ENCODE measurements around the gene PLP2.
A peak's percentile ranks its signal among the peaks of the same experiment; 100 is the strongest.
"Not testable (repeated sequence)": the region's sequence is repeated elsewhere in the genome, so short reads cannot be mapped to it uniquely, and the experiment has no call there.

The PLP2 gene, protein sequence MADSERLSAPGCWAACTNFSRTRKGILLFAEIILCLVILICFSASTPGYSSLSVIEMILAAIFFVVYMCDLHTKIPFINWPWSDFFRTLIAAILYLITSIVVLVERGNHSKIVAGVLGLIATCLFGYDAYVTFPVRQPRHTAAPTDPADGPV

DNA sequence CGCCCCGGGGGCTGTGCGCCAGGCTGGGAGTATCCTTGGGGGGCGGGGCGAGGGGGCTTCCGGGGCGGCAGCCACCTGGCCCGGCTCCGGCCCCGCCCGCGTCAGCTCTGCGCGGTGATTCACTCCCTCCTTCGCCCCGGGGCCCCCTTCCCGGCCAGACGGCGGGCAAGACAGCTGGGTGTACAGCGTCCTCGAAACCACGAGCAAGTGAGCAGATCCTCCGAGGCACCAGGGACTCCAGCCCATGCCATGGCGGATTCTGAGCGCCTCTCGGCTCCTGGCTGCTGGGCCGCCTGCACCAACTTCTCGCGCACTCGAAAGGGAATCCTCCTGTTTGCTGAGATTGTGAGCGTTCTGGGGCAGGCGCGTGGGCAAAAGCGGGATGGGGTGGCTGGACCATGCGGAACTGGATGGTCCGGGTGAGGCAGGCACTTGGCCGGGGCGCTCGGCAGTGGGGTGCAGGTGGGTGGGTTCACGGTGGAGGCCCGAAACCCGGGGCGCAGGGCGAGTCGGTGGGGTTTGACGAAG, at the start of gene PLP2:
Gene PLP2, plus strand, starts transcription at position 147 of the 528 bp plus-strand sequence. Its CDS starts 103 bp downstream, at position 250.
- peak; percentile 57 to 69 for DNase-seq

DNA sequence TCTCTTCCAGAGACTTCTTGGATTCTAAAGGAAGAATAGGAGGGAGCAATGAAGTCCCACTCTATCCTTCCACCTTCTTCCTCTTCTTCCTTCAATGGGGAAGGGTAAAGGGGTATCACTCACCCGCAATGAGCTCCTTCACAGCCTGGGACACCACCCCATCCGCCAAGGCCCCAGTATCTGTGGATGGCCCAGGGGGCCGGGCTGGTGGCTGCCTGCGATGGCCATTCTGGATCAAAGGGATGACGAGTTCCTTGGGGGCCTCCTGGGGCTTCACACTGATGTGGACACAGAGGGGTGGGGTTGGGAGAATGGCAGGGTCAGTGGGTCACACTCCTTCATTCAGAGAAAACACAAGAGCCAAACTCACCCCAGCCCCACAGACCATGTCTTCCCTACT, 49.2 kb upstream of the PLP2 start:
- no peak for DNase-seq

DNA sequence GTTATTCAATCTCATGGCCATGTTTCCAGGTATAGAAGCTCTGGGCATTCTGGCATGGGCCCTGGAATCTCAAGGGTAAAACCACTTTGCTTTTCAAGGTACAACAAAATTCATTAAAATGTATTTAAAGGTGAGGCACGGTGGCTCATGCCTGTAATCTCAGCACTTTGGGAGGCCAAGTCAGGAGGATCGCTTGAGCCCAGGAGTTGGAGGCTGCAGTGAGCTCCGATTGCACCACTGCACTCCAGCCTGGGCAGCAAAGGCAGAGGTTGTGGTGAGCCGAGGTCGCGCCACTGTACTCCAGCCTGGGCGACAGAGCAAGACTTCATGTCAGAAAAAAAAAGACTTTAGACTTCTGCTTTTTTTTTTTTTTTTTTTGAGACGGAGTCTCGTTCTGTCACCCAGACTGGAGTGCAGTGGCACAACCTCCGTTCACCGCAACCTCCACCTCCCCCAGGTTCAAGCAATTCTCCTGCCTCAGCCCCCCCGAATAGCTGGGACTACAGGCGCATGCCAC, 43.9 kb upstream of the PLP2 start:
- DNase-seq, result not testable (repeated sequence)

DNA sequence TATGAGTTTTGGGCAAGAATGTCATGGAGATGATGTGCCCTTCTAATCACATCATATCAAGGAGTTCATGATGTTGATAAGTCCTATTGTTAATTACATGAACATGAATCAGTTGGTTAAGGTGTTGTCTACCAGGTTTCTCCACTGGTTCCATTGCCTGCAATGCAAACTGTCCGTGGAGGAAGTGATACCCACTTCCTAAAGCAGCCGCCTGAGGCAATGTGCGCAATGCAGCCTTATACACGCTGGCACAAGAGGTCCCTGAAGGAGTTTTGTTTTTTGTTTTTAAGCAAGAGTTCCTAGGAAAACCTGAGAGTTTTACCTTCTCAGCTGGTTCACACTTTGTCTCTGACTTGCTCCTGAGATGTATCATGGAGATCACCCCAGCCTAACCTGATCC, 42.3 kb upstream of the PLP2 start:
- no peak for DNase-seq

DNA sequence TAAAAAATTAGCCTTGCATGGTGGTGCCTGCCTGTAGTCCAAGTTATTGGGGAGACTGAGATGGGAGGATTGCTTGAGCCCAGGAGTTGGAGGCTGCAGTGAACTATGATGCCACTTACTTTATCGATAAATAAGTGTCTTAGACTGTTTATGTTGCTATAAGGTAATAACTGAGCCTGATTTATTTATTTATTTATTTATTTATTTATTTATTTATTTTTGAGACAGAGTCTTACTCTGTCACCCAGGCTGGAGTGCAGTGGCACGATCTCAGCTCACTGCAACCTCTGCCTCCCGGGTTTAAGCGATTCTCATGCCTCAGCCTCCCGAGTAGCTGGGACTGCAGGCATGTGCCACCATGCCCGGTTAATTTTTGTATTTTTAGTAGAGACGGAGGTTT, 39.4 kb upstream of the PLP2 start:
- DNase-seq, result not testable (repeated sequence)

DNA sequence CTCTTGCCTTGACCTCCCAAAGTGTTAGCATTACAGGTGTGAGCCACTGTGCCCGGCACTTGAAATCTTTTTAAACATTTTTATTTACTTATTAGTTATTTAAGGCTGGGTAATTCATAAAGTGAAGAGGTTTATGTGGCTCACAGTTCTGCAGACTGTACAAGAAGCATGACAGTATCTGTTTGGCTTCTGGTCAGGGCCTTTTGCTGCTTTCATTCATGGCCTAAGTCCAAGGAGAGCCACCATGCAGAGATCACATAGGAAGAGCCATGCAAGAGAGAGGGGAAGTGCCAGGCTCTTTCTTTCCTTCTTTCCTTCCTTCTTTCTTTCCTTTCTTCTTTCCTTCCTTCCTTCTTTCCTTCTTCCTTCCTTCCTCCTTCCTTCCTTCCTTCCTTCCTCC, 37.9 kb upstream of the PLP2 start:
- DNase-seq, result no peak

DNA sequence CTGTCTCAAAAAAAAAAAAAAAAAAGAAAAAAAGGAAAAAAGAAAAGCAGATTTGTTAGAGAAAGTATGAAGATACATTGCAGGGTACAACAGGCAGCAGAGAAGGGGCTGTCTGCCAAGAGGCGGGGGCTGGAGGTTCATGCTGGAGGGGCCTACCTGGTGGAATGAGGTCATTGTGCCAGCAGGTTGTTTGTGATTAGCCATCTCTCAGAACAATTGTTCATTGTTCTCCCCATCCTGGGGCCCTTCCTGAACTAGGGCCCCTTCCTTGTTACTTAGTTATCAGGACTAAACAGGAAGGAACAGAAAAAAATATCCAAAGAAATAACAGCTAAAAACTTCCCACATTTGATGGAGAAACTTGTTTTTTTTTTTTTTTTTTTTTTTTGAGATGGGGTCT, 34.2 kb upstream of the PLP2 start:
- DNase-seq, result no peak

DNA sequence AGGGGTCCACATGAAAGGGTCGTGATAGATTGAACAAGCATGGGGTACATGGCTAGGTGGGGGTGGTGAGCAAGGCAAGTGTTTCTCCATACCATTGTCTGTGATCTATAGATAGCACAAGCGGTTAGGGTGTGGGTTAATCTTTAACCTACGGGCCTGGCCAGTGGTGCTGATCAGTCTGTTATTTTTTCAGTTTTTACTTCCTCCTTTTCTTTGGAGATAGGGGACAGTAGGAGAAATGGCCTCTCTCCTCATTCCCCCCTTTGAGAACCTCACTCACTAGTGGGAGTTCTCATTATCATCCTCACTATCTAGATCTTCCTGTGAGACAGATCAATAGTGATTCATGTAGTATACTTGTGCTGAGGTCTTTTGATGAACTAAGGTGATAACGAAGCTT, 32.0 kb upstream of the PLP2 start:
- no peak for DNase-seq

DNA sequence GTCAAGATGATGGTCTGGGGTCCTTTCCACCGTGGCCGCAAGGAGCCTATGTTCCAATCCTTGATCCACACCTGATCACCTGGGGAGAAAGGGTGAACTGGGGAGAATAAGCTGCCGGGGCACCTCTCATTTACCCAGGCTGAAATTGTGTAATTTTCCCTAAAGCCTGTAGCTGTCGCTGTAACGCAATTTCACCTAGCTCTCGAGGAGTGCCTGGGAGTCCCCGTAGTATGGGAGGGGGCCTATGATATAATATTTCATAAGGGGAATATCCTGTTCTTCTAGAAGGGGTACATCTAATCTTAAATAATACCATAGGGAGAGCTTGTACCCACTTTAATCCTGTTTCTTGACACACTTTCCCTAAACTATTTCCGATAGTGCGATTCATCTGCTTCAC, 29.4 kb upstream of the PLP2 start:
- DNase-seq, result peak in 1 of 2 donors; percentile 28

DNA sequence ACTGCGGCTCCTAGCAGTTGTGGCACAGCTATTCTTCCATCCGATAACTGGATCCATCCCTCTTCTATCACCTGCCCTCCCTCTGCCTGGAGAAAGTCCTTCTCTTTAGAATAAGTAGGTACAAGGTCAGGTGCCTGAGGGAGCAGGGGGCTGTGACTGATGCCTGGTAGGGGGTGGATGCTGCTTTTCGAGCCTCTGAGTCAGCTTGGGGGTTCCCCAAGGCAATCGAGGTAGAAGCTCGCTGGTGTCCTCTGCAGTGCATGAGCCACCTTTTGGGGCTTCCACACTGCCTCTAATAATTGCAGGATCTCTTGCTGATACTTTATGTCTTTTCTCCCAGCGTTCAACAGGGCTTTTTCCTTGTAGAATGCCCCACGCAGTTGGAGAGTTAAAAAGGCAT, 28.5 kb upstream of the PLP2 start:
- DNase-seq, result not testable (repeated sequence)

DNA sequence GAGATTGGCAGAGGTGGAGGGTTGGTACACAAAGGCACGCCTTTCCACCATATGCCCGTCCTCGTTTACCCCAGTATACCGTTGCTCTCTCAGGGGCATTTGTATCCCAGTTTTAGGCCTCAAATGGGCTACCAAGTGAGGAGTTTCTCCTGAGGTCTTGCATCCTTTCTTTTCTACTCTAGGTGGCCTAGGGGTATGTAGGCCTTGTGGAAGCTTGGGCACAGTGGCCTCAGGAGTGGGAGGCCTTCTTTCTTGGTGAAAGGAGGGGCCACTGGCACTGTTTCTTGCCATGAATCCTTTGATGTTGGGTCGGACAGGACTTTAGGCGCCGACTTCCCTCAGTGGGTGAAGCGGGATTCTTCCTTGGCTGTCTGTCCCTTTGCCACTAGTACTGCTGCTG, 24.4 kb upstream of the PLP2 start:
- no peak for DNase-seq

DNA sequence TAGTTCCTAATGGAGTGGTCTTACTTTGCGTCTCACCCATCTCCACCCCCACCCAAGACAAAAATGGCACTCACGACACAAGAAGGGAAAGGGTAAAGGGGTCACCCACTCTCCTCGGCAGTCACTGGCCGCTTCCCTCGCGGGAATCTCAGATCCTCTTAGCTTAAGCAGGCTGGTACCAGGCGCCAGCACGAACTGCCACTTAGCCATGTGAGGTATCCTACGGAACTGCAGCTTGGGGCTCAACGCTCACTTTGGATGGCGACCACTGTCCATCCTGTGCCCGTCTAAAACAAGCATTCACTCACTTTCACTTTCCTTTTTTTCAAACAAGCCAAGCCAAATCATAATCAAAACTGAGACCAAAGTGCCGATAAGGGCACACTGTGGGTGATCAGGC, 23.8 kb upstream of the PLP2 start:
- DNase-seq, result no peak

DNA sequence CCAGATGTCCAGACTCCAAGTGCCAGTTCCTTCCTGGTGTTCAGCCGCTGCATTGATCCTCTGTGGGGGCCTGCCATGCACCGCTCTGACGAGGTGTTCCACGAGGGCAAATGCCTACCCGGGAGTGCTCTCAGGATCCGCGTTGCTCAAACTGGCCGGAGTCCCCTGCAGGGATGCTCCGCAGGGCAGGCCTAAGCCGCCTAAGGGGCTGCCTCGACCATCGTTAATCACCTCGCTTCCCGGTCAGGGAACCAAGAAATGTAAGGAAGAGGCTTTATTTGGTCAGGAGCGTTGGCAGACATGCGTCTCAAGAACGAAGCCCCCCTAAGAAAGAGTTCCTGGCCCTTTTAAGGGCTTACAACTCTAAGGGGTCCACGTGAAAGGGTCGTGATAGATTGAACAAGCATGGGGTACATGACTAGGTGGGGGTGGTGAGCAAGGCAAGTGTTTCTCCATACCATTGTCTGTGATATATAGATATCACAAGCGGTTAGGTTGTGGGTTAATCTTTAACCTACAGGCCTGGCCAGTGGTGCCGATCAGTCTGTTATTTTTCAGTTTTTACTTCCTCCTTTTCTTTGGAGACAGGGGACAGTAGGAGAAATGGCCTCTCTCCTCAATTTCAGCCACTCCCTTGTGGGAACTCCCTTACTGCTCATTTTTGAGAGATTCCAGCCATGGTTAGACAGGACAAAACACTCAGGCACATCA, 23.2 kb upstream of the PLP2 start:
- not testable (repeated sequence) for DNase-seq

DNA sequence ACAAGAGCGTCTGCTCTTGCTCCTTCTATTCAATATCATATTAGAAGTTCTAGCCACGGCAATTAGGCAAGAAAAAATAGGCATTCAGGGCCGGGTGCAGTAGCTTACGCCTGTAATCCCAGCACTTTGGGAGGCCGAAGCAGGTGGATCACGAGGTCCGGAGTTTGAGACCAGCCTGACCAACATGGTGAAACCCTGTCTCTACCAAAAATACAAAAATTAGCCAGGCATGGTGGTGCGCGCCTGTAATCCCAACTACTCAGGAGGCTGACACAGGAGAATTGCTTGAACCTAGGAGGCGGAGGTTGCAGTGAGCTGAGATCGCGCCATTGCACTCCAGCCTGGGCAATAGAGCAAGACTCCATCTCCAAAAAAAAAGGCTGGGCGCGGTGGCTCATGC, 22.4 kb upstream of the PLP2 start:
- DNase-seq, result not testable (repeated sequence)

DNA sequence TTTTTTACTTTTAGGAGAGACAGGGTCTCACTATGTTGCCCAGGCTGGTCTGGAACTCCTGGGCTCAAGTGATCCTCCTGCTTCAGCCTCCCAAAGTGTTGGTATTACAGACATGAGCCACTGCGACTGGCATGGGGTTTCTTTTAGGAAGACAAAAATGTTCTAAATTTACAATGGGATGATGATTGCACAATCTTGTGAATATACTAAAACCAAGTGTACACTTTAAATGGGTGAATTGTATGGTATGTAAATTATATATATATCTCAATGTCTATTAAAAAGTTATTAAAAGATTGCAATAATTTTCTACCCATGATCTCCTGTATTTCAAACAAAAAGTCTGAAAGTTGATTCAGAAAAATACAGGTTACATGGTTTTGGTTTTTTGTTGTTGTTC, 18.2 kb upstream of the PLP2 start:
- no peak for DNase-seq

DNA sequence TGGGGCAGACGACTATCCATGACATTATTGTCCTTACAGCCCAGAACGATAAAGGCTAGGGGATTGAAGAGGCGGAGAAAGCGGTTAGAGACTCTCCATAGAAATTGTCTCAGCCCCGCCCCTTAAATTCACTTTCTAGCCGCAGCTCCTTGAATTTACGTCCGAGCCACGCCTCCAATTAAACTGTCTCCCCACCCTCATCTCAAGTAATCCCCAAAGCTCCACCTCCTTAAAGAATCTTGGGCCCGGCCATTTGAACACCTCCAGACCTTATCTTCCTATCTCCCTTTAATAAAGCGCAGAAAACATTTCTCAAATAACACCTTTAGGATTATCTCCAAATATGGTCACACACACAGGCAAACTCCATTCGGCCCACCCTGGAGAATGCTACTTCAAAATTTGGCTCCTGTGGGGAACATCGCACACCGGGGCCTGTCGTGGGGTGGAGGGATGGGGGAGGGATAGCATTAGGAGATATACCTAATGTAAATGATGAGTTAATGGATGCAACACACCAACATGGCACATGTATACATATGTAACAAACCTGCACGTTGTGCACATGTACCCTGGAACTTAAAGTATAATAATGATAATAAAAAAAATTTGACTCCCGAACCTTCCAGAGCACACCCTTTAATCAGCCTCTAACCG, 16.3 kb upstream of the PLP2 start:
- DNase-seq, result peak; percentile 40 to 64

DNA sequence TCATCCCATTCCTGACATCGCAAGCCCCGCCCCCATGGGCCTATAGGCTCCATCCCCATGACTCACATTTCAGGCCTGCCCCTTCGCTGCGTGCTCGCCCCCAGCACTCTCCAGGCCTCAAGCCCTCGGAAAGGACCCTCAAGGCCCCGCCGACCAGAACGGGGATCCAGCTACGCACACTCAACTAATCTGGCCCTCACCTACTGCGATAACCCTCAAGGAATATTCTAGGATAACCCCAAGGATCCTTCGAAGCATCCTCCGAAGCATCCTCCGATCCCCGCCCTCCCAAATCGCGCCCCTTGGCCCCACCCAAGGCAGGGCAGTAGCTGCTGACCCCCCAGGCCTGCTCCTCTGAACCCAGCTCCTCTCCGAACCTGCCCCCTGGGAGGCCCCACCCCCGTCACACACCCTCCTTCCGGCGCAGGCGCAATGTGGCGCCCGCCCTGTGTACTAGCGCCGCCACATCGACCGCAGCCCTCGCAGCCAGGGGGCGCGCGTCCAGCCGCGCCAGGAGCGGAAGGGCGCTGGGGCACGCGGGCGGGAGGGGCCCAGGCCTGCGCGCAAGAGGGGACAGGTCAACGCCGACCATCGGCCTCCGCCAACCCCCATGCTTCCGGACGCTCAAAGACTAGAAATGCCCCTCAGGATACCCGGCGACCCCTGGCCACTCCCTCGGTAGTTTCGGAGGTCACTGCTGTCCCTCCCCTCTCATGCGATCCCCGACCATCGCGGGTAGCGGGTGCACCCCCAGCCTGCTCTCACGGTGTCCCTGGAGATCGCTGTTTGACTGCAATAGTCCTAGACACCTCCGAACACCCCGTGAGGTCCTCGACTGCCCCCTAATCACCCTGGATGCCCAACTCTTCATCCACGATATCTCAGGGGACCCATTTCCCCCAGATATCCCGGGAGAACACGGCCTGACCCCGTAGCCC, 15.5 kb upstream of the PLP2 start:
- DNase-seq, result peak; percentile 88 to 90

DNA sequence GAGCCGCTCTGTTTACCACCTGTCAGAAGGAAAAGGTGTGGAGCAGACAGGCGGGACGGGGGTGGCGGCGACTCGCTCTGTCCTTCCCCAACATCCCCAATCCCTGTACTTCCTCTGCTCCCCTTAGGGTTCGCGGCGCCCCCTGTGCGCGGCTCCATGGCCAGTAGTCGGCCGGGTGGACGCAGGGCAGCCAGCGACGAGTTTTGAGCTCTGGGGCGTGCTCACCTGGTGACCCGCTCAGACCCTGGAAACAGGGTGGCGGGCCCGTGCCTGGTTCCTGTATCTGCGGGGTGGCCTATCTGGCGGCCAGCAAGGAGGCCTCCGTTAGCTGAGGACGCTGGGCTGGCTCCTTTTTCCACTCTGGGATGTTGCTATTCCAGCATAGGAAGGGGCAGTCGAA, 14.5 kb upstream of the PLP2 start:
- DNase-seq, result no peak

DNA sequence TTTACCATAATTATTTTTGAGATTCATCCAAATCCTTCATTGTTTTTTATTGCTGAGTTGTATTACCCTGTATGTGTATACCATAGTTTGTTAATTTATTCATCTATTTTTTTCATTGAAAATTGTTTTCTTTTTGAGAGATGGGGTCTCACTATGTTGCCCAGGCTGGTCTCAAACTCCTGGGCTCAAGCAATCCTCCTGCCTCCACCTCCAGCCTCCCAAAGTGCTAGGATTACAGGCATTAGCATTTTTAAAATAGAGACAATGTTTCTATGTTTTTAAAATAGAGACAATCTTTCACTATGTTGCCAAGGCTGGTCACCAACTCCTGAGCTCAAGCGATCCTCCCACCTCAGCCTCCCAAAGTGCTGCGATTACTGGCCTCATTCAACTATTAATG, 10.8 kb upstream of the PLP2 start:
- no peak for DNase-seq

DNA sequence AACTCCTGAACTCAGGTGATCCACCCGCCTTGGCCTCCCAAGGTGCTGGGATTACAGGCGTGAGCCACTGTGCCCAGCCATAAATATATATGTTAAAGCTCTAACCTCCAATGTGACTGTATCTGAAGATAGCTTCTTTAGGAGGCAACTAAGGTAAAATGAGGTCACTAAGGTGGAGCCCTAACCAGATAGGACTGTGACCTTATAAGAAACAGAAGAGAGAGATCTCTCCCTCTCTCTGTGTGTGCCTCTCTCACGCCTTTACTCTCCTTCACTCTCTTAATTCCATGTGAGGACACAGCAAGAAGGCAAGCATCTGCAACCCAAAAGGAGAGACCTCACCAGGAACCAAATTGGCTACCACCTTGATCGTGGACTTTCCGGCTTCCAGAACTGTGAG, 10.1 kb upstream of the PLP2 start:
- no peak for DNase-seq

DNA sequence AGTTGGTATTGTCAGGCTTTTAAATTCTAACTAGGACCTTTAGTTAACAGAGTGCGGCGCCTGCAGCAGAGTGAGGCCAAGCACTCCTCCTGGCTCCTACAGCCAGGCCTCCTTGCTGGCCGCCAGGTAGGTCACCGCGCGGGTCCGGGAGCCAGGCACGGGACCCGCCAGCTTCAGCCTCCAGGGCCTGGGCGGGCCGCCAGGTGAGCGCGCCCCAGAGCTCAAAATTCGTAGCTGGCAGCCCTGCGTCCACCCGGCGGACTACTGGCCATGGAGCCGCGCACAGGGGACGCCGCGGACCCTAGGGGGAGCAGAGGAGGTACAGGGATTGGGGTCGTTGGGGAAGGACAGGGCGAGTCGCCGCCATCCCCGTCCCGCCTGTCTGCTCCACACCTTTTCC, 9.1 kb upstream of the PLP2 start, which contains the start of gene MAGIX:
Gene MAGIX, plus strand, starts transcription at position 139 of the 400 bp plus-strand sequence. Its CDS starts 132 bp downstream, at position 271.
- DNase-seq, result no peak

Data from CD4-positive, alpha-beta T cell treated with Interferon alpha-2 for 1 hour (primary cell).